LNCAP (cell line): ENCODE measurements around the gene SCYGR5.

Experiments
- CTCF ChIP-seq: fragments of 450-650 bp; IDR thresholded peaks from 2 replicates; pipeline ENCODE4 v1.5.1; 2017; ENCODE audit warnings: mild to moderate bottlenecking

Gene SCYGR5

GRCh38 chr2:227630322-227630721 lies 36.3 kb upstream of the SCYGR5 start:
- TF ChIP-seq CTCF, result no peak

- no peak for TF ChIP-seq CTCF
Observed at GRCh38 chr2:227632827-227633226, 33.8 kb upstream of the SCYGR5 start.

GRCh38 chr2:227634201-227634600 lies 32.4 kb upstream of the SCYGR5 start:
- no peak for TF ChIP-seq CTCF

- TF ChIP-seq CTCF, result no peak
Observed at GRCh38 chr2:227642656-227643055, 23.9 kb upstream of the SCYGR5 start.

GRCh38 chr2:227643990-227644551 lies 22.5 kb upstream of the SCYGR5 start:
- TF ChIP-seq CTCF, result no peak

GRCh38 chr2:227653419-227653818 lies 13.2 kb upstream of the SCYGR5 start:
- TF ChIP-seq CTCF, result no peak

GRCh38 chr2:227654426-227654825 lies 12.2 kb upstream of the SCYGR5 start:
- no peak for TF ChIP-seq CTCF

GRCh38 chr2:227655454-227655853 lies 11.2 kb upstream of the SCYGR5 start:
- no peak for TF ChIP-seq CTCF
